Caki2 (cell line): Measurements from ENCODE around the gene MARS1. TPM values are rescaled to one million over a fixed set of nuclear protein-coding genes. Genes with fewer than 3 reads are reported as not detected.
A peak's percentile ranks its signal among the peaks of the same experiment; 100 is the strongest.
"Not testable (repeated sequence)": the region's sequence is repeated elsewhere in the genome, so short reads cannot be mapped to it uniquely, and the experiment has no call there.

Experiments
- DNase-seq: peaks from one replicate; pipeline ENCODE4 v3.0.0-alpha.2; 2015; ENCODE audit warnings: low read depth
- in situ Hi-C: cut with HindIII; loops from 2 replicates; pipeline ENCODE4 v1.10.0; 2016; ENCODE audit warnings: low sequenced_read_pairs, low pct_unique_long_range_greater_than_20kb, mixed read lengths
- total RNA-seq: library from RNA; depleted of rRNA; stranded (reverse); fragments of >200 nt; shearing (Covaris generic); gene quantifications from 2 replicates; pipeline ENCODE4 v1.2.3, GENCODE V29; 2014; ENCODE audit warnings: low replicate concordance; rRNA removed

Gene MARS1
- 285 and 315 TPM in 2 replicates for total RNA-seq

- DNase-seq, result peak; percentile 97
- in situ Hi-C loops, result no loop called here
Measured at GRCh38 chr12:57487597-57488401, at the start of gene MARS1. Gene MARS1, plus strand, starts transcription at chr12:57488068. Its CDS starts 23 bp downstream, at chr12:57488091.

GRCh38 chr12:57438400-57438799 is 49.5 kb upstream of the MARS1 start:
- DNase-seq, result no peak
- in situ Hi-C loops, result no loop called here

DNA sequence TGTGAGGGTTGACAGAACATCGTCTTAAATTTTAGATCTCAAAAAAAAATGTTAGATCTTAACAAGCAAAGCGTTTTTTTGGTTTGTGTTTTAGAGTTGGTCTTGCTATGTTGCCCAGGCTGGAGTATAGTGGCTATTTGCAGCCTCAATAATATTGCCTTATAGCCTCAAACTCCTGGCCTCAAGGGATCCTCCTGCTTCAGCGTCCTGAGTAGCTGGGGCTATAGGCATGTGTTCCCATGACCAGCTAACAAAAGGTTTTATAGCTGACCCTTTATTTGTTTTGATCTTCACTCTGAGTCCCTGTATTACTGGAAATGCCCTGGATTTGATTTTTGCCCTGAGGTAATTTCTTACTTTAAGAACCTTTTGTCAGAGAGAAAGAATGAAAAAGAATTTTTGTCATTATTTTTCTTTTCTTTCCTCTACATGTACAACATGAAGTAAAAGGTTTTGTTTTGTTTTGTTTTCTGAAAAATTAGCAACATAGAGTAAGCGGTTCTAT is 48.1 kb upstream of the MARS1 start:
- in situ Hi-C loops, result no loop called here
- DNase-seq, result no peak

DNA sequence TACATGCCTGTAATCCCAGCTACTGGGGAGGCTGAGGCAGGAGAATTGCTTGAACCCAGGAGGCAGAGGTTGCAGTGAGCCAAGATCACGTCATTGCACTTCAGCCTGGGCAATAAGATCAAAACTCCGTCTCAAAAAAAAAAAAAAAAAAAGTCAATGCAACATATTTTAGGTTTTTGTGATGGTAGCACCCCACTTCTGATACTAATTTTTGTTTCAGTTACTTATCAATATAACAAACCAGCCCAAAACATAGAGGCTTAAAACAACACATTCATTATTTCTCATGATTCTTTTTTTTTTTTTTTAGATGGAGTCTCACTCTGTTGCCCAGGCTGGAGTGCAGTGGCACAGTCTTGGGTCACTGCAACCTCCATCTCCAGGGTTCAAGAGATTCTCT is 46.5 kb upstream of the MARS1 start:
- in situ Hi-C loops, DNase-seq: not testable (repeated sequence)

DNA sequence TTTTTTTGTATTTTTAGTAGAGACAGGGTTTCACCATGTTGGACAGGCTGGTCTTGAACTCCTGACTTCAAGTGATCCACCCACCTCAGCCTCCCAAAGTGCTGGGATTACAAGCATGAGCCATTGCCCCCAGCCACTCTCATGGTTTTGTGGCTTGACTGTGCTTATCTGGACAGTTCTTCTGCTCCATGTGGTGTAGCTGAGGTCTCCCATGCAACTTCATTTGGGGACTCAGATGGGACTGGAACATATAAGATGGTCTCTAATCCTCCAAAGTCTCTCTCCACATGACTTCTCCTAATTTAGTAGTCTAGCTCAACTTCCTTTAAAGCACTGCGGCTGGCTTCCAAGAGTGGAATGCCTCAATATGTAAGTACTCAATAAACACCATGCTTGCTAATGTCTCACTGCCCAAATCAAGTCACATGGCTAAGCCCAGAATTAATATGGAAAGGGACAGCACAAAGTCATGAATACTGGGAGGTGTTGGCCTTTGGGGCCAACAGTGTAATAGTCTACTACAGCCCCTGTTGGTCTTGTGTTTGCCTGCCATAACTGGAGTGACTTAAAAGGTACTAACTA is 45.9 kb upstream of the MARS1 start:
- in situ Hi-C loops, result no loop called here
- no peak for DNase-seq

DNA sequence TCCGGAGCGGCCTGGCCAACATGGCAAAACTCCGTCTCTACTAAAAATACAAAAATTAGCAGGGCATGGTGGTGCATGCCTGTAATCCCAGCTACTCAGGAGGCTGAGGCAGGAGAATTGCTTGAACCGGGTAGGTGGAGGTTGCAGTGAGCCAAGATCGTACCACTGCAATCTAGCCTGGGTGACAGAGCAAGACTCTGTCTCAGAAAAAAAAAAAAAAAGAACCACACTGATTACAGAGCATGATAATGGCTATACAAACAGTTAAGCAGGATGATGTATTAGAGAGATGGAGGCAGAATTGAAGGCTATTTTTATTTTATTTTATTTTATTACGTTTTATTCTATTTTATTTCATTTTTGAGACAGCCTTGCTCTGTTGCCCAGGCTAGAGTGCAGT is 43.5 kb upstream of the MARS1 start:
- DNase-seq, in situ Hi-C loops: not testable (repeated sequence)

DNA sequence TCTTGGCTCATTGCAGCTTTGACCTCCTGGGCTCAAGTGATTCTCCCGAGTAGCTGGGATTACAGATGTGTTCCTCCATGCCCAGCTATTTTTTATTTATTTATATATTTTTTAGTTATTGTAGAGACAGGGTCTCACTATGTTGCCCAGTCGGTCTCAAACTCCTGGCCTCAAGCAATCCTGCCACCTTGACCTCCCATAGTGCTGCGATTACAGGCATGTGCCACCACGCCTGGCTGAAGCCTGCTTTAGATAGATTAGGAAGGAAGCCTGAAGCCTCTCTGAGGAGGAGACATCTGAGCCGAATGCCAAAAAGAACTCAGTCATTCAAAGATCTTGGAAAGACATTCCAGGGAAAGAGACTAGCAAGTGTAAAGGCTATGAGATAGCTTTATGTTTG is 43.1 kb upstream of the MARS1 start:
- no peak for DNase-seq
- in situ Hi-C loops, result no loop called here

DNA sequence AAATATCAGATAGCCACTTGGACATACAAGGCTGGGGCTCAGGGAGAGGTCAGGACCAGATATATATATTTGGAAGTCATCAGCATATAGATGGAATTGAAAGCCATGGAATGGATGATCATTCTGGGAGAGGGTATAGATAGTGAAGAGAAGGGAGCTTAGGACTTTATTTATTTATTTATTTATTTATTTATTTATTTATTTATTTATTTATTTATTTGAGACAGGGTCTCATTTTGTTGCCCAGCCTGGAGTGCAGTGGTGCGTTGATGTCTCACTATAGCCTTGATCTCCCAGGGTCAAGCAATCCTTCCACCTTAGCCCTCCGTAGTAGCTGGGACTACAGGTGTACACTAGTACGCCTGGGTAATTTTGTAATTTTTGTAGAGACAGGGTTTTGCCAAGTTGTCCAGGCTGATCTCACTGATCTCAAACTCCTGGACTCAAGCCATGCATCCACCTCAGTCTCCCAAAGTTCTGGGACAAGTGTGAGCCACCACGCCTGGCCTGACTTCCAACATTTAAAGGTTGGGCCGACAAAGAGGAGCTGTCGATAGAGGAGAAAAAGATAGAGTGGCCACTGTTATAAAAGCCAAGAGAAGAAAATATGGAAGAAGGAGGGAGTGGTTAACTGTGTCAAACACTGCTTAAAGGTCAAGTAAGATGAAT is 41.4 kb upstream of the MARS1 start:
- no peak for DNase-seq
- in situ Hi-C loops, result no loop called here

GRCh38 chr12:57448669-57449068 is 39.2 kb upstream of the MARS1 start:
- no peak for DNase-seq
- in situ Hi-C loops, result no loop called here

DNA sequence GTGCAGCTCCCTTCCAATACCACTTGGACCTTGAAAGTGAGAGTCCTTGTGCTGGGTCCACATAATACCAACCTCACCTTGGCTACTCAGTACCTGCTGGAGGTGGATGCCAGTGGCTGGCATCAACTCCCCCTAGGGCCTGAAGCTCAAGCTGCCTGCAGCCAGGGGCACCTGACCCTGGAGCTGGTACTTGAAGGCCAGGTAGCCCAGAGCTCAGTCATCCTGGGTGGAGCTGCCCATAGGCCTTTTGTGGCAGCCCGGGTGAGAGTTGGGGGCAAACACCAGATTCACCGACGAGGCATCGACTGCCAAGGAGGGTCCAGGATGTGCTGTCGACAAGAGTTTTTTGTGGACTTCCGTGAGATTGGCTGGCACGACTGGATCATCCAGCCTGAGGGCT is 38.5 kb upstream of the MARS1 start:
- in situ Hi-C loops, result no loop called here

DNA sequence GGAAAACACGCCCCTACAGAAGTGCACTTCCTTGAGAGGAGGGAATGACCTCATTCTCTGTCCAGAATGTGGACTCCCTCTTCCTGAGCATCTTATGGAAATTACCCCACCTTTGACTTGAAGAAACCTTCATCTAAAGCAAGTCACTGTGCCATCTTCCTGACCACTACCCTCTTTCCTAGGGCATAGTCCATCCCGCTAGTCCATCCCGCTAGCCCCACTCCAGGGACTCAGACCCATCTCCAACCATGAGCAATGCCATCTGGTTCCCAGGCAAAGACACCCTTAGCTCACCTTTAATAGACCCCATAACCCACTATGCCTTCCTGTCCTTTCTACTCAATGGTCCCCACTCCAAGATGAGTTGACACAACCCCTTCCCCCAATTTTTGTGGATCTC is 37.8 kb upstream of the MARS1 start:
- in situ Hi-C loops, result no loop called here
- DNase-seq, result no peak

More for the DNA sequence above, 38.5 kb upstream of the MARS1 start:
- no peak for DNase-seq

GRCh38 chr12:57451233-57451778 is 36.6 kb upstream of the MARS1 start:
- DNase-seq, result no peak
- in situ Hi-C loops, result no loop called here

DNA sequence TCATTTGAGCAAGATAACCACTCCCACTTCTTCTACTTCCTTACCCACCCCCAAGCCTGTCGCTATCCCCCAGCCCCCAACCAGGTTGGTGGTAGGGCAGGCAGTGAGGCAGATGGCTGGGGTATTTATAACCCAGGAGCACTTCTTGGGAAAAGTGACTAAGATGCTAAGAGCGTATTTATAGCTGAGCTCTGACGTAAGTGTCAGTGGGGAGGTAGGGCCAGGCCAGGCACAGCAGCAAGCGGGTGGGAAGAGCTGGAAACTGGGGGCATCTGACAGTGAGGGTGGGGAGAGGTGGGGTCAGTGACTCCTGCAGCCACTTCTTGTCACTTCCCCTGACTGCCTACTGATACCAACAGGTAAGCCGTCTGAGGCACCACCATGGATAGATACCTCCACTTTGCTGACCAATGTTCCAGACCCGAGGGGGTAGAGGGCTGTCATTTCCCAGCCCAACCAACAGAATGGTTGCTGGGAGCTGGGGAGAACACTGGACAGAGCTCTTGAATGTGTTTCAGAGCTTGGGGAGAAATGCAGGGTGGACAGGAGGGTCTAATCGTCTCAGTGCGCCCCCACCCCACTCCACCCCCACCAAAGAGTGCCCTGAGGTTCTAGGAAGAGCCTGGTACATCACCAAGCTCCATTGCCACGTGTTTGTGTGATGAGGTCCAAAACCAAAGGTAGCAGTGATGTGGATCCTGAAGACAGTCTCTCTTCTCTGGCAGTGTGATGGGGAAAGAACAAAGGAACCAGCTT is 35.5 kb upstream of the MARS1 start:
- in situ Hi-C loops, result no loop called here

GRCh38 chr12:57452937-57453509 is 34.8 kb upstream of the MARS1 start:
- in situ Hi-C loops, result no loop called here
- DNase-seq, result peak; percentile 52

More for the DNA sequence above, 35.5 kb upstream of the MARS1 start:
- DNase-seq, result no peak

GRCh38 chr12:57454213-57454565 is 33.7 kb upstream of the MARS1 start:
- in situ Hi-C loops, result no loop called here
- DNase-seq, result no peak

GRCh38 chr12:57454566-57455373 is 33.1 kb upstream of the MARS1 start, which contains the start of gene INHBE:
Gene INHBE, plus strand, starts transcription at chr12:57455307. Its CDS starts 230 bp downstream, at chr12:57455537.
- peak; percentile 44 for DNase-seq

More at GRCh38 chr12:57454566-57455373, 33.1 kb upstream of the MARS1 start, which contains the start of gene INHBE:
- in situ Hi-C loops, result no loop called here
